NCI-H2227 (cell line): Measurements from ENCODE around the gene KMT5B.

Experiments
- DNase-seq: peaks from one replicate; lab custom pipeline; 2025; ENCODE audit not compliant: unreplicated experiment; lab: John Stamatoyannopoulos, UW

KMT5B gene

GRCh38 chr11:68186061-68186460 lies 27.0 kb downstream of the KMT5B start:
- DNase-seq = no peak

- DNase-seq = peak; percentile 20
These were observed 31.2 kb downstream of the KMT5B start for GRCh38 chr11:68181719-68182451.

GRCh38 chr11:68179847-68180246 lies 33.2 kb downstream of the KMT5B start:
- no peak for DNase-seq

GRCh38 chr11:68177877-68178276 lies 35.2 kb downstream of the KMT5B start:
- DNase-seq = no peak

GRCh38 chr11:68173926-68174325 lies 39.2 kb downstream of the KMT5B start:
- DNase-seq = no peak

GRCh38 chr11:68169442-68169841 lies 43.7 kb downstream of the KMT5B start:
- no peak for DNase-seq

GRCh38 chr11:68168694-68169093 lies 44.4 kb downstream of the KMT5B start:
- DNase-seq = no peak

- no peak for DNase-seq
These were observed 45.6 kb downstream of the KMT5B start for GRCh38 chr11:68167474-68167873.

GRCh38 chr11:68166969-68167368 lies 46.1 kb downstream of the KMT5B start:
- DNase-seq = no peak

- DNase-seq = no peak
These were observed 47.5 kb downstream of the KMT5B start for GRCh38 chr11:68165601-68166000.

- no peak for DNase-seq
These were observed 48.7 kb downstream of the KMT5B start for GRCh38 chr11:68164437-68164836.

GRCh38 chr11:68163691-68164090 lies 49.4 kb downstream of the KMT5B start:
- DNase-seq = no peak

GRCh38 chr11:68160100-68160695 lies 52.9 kb downstream of the KMT5B start:
- no peak for DNase-seq

- DNase-seq = no peak
These were observed 53.4 kb downstream of the KMT5B start for GRCh38 chr11:68159665-68160064.

- no peak for DNase-seq
These were observed 53.9 kb downstream of the KMT5B start for GRCh38 chr11:68159161-68159560.

GRCh38 chr11:68158580-68158979 lies 54.5 kb downstream of the KMT5B start:
- DNase-seq = no peak

GRCh38 chr11:68153742-68154141 lies 59.4 kb downstream of the KMT5B start:
- DNase-seq = no peak

GRCh38 chr11:68150037-68150436 lies 63.1 kb downstream of the KMT5B start:
- peak; percentile 49 for DNase-seq

- peak; percentile 87 for DNase-seq
These were observed 63.7 kb downstream of the KMT5B start for GRCh38 chr11:68149417-68149816.

- DNase-seq = no peak
These were observed 64.2 kb downstream of the KMT5B start for GRCh38 chr11:68148879-68149278.

- no peak for DNase-seq
These were observed 64.9 kb downstream of the KMT5B start for GRCh38 chr11:68148071-68148805.
